NCI-H146 treated with DMSO at 0.1 percent for 48 hours (cell line): ENCODE measurements around the gene ST6GAL1.

Experiments
- DNase-seq: peaks from one replicate; lab custom pipeline; 2025; ENCODE audit not compliant: unreplicated experiment; lab: John Stamatoyannopoulos, UW

ST6GAL1 gene

GRCh38 chr3:187103251-187103650 lies 172.9 kb downstream of the ST6GAL1 start:
- no peak for DNase-seq

DNA sequence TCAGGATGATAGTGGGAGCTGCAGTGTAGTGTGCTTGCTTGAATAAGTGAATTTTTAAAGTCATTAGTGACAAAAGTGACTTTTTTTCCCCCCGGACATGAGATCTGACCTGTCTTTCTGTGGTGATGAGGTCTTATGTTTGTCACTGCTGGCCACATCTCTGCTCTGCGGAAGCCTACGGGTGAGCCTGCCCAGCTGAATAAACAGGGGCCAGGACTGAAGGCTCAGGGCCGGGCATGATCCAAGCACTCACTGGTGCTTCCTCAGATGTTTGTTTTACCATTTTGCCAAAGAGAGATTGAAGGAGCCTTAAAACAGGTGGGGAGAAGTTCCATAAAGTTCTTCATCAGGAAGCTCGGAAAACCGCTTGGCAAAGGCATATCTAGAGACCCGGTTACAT lies 174.0 kb downstream of the ST6GAL1 start:
- DNase-seq: no peak

GRCh38 chr3:187104933-187105332 lies 174.6 kb downstream of the ST6GAL1 start:
- no peak for DNase-seq

GRCh38 chr3:187105700-187106099 lies 175.4 kb downstream of the ST6GAL1 start:
- no peak for DNase-seq

GRCh38 chr3:187107989-187108388 lies 177.7 kb downstream of the ST6GAL1 start:
- DNase-seq: no peak

DNA sequence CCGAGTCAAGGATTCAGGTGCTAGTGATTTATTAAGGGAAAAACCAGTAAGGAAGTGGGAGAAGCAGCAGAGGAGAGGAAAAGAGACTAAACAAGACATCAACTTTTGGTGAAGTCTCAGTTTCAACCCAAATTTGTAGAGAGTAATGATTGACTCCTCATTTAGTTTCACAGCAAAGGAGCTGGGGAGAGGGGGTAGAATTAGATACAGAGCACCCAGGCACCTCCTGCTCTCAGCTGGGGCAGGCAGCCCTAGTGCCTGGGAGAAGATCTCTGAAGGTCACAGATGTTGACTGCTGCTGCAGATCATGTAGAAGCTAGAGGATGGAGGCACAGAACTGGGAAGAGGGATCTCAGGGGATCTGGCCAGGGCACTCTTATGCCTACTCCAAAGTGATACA lies 179.8 kb downstream of the ST6GAL1 start:
- no peak for DNase-seq

- DNase-seq: peak; percentile 11
Measured at GRCh38 chr3:187112934-187113793, 182.8 kb downstream of the ST6GAL1 start.

- DNase-seq: no peak
Measured at GRCh38 chr3:187114511-187114910, 184.2 kb downstream of the ST6GAL1 start.

GRCh38 chr3:187120326-187120725 lies 190.0 kb downstream of the ST6GAL1 start:
- no peak for DNase-seq

DNA sequence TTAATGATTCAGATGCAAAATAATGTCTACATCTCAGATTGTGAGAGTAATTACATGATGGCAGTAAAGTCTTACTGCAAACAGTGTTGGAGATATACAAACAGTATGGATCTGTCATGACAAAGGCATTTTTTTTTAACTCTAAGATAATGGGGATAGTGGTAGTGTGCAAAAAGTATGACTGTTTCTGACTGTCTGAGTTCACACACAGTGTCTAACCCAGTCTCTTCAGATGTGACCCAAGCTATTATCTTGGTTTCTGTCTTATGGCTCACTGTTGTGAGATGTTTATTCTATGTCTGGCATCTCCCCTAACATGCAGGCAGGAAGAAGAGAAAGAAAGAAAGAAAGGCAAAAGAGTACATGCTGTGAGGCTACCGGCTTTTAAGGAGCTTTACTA lies 191.9 kb downstream of the ST6GAL1 start:
- DNase-seq: no peak

DNA sequence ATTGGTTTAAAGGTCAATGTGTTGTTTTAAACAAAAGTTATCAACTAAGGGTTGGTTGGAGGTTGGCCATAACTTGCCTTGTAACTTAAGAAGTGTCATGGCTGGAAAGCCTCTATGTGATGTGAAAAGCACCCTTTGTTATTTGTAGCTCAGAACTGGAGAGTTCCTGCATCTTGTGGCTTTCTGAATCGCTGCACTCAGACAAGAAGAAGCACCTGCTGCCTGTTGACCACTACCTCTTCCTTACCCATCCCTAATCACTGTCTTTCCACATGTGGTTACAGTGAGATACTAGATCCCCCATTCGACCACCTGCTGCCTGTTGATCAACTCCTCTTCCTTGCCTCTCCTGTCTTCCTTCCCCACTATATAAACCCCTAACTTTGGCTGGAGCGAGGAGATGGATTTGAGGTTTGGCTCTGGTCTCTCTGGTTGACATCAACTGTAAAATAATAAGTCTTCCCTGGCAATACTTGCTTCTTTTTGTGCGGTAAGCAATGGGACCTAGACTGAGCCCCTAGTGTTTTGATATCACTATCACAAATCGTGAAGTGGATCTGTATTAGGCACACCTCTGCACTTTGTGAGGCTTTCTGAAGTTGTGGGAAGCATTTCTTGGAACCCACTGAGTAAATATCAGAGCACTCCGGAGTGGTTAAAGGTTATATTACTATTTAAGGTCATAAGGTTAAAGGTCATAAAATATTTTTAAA lies 195.1 kb downstream of the ST6GAL1 start:
- DNase-seq: no peak
